K562 (cell line): ENCODE measurements around the gene ANKFN1. TPM values are rescaled to one million over a fixed set of nuclear protein-coding genes. Genes with fewer than 3 reads are reported as not detected.

Source experiments
- ATAC-seq: fragments of 200-7000 bp; cut with Tn5 transposase; 3 replicates; pipeline ENCODE4 v1.9.1; 2020; ENCODE audit warnings: moderate library complexity
- BruUV-seq: library from RNA; stranded (reverse); fragments of 400-500 nt; replicated peaks from 2 replicates; lab custom pipeline; 2021; lab: Mats Ljungman, UMichigan
- CTCF ChIA-PET: fragments of 300-600 bp; formaldehyde crosslinking; extraction: SDS; loops from one replicate; lab custom pipeline; 2021; ENCODE audit warnings: low intra/inter-chr PET ratio; lab: Yijun Ruan, JAX
- POLR2A ChIA-PET: fragments of 300-600, 350-650 bp; sonication (Branson Sonifier 250); formaldehyde crosslinking; extraction: SDS; loops from one replicate; lab custom pipeline; 2021; ENCODE audit warnings: antibody characterized with exemption, inconsistent platforms; lab: Yijun Ruan, JAX
- DNase-seq, 4 experiments: peaks; one replicate each; pipeline versions ENCODE4 v3.0.0 to v3.0.0-alpha.2; 2011 to 2018; ENCODE audit warnings: low spot score in 3 of 4, mixed read lengths in 3 of 4; ENCODE audit errors: extremely low read depth in 1 of 4
- FAIRE-seq: peaks from 2 replicates; lab custom pipeline; 2011; peaks lifted over from hg19 to GRCh38; lab: Jason Lieb, UNC
- H2AFZ ChIP-seq: 2 replicates; pipeline ENCODE4 v1.6.0; 2011; ENCODE audit warnings: low read depth, low read length, control low read depth, inconsistent platforms
- H3K27ac ChIP-seq: fragments of 200-600 bp; 3 replicates; pipeline ENCODE4 v1.8.0; 2011; ENCODE audit warnings: low read depth, mild to moderate bottlenecking, control low read depth, inconsistent platforms, low read length, moderate library complexity, mixed read lengths; ENCODE audit errors: extremely low read depth
- H3K27me3 ChIP-seq, 2 experiments: fragments of 300-600 bp in 1 of 2; 2 replicates in 1 of 2; 3 replicates in 1 of 2; pipeline versions ENCODE4 v1.6.0 to v1.8.0; 2011; ENCODE audit warnings: inconsistent platforms in 2 of 2, low read length in 2 of 2, mild to moderate bottlenecking in 1 of 2, mixed read lengths in 1 of 2, moderate library complexity in 1 of 2; ENCODE audit not compliant: control insufficient read depth in 2 of 2, insufficient read depth in 2 of 2
- H3K36me3 ChIP-seq: fragments of 300-600 bp; 3 replicates; pipeline ENCODE4 v1.8.0; 2011; ENCODE audit warnings: mild to moderate bottlenecking, low read length, inconsistent platforms; ENCODE audit not compliant: control insufficient read depth, insufficient read depth
- H3K4me1 ChIP-seq, 2 experiments: fragments of 200-600 bp in 1 of 2; replicated peaks in 1 of 2; 2 replicates in 1 of 2; 3 replicates in 1 of 2; pipeline versions ENCODE4 v1.5.1 to v1.8.0; 2011; ENCODE audit warnings: inconsistent platforms in 2 of 2, low read length in 2 of 2, mild to moderate bottlenecking in 1 of 2, mixed read lengths in 1 of 2, moderate library complexity in 1 of 2; ENCODE audit not compliant: control insufficient read depth in 2 of 2, insufficient read depth in 2 of 2
- H3K4me2 ChIP-seq: 2 replicates; pipeline ENCODE4 v1.6.1; 2011; ENCODE audit warnings: low read length, control low read depth, inconsistent platforms, mixed read lengths; ENCODE audit not compliant: insufficient read depth
- H3K4me3 ChIP-seq: fragments of 200-600 bp; sonication (generic), shearing (Covaris generic); 2 replicates; pipeline ENCODE4 v1.5.1; 2016; ENCODE audit warnings: control low read depth, inconsistent platforms
- H3K79me2 ChIP-seq: fragments of 200-600 bp; 3 replicates; pipeline ENCODE4 v1.8.0; 2011; ENCODE audit warnings: low read length, inconsistent platforms; ENCODE audit not compliant: control insufficient read depth, insufficient read depth
- H3K9ac ChIP-seq, 2 experiments: 2 replicates each; pipeline versions ENCODE4 v1.6.0 to v1.6.1; 2011; ENCODE audit warnings: low read depth in 2 of 2, low read length in 2 of 2, control low read depth in 1 of 2, inconsistent platforms in 1 of 2, mild to moderate bottlenecking in 1 of 2, mixed read lengths in 1 of 2; ENCODE audit not compliant: insufficient read depth in 1 of 2
- H3K9me1 ChIP-seq: one replicate; pipeline ENCODE4 v1.6.0; 2011; ENCODE audit warnings: inconsistent platforms, mild to moderate bottlenecking, low read length, moderate library complexity; ENCODE audit not compliant: control insufficient read depth, insufficient read depth
- H3K9me3 ChIP-seq: replicated peaks from 2 replicates; pipeline ENCODE4 v1.5.1; 2011; ENCODE audit warnings: low read depth, low read length, inconsistent platforms; ENCODE audit not compliant: control insufficient read depth, insufficient read depth
- H4K20me1 ChIP-seq: replicated peaks from 2 replicates; pipeline ENCODE4 v1.6.1; 2011; ENCODE audit warnings: low read length, inconsistent platforms, mixed read lengths; ENCODE audit not compliant: control insufficient read depth, insufficient read depth
- CBX3 ChIP-seq, 2 experiments: IDR thresholded peaks; 1 replicate in 1 of 2; 2 replicates in 1 of 2; pipeline ENCODE4 v1.6.1; 2012; ENCODE audit warnings: inconsistent platforms in 2 of 2, low read length in 2 of 2, borderline replicate concordance in 1 of 2, control low read depth in 1 of 2
- HBP1 ChIP-seq: fragments of 450-650 bp; formaldehyde crosslinking; IDR thresholded peaks from 2 replicates; pipeline ENCODE4 v1.4.0; 2022; ENCODE audit warnings: missing genetic modification characterization
- KLF6 ChIP-seq: fragments of 250-450 bp; sonication (Bioruptor Pico); IDR thresholded peaks from 2 replicates; pipeline ENCODE4 v1.4.0; 2020; ENCODE audit warnings: mild to moderate bottlenecking, moderate library complexity, borderline replicate concordance
- MXD1 ChIP-seq: fragments of 250-450 bp; sonication (Bioruptor Pico); IDR thresholded peaks from 2 replicates; pipeline ENCODE4 v1.8.0; 2021; ENCODE audit warnings: borderline replicate concordance, mild to moderate bottlenecking, moderate library complexity; ENCODE audit not compliant: poor library complexity, severe bottlenecking
- NR2C1 ChIP-seq, 2 experiments: fragments of 450-650 bp; IDR thresholded peaks; 2 replicates each; pipeline ENCODE4 v1.6.1; 2017; ENCODE audit warnings: mild to moderate bottlenecking in 2 of 2, antibody characterized with exemption in 1 of 2, inconsistent platforms in 1 of 2, missing compliant biosample characterization in 1 of 2, missing genetic modification characterization in 1 of 2
- TRIM24 ChIP-seq, 2 experiments: fragments of 450-650 bp; IDR thresholded peaks; 2 replicates each; pipeline ENCODE4 v1.6.1; 2016
- ZBTB33 ChIP-seq: sonication (generic); formaldehyde crosslinking; IDR thresholded peaks from 2 replicates; pipeline ENCODE4 v1.8.1; 2023; ENCODE audit warnings: mild to moderate bottlenecking, missing genetic modification reagents
- WGBS: fragments of 100-300 bp; shearing (Covaris generic); methylation state at CpG from one replicate; pipeline ENCODE4 v1.1.6; 2016; ENCODE audit warnings: low coverage, mixed read lengths; ENCODE audit not compliant: insufficient coverage; ENCODE audit errors: missing lambda C conversion rate; 5-methylcytosine and 5-hydroxymethylcytosine counted together
- in situ Hi-C: fragments of 300-500 bp; cut with MboI; formaldehyde crosslinking; loops from 4 replicates; pipeline ENCODE4 v1.15.0; 2018; ENCODE audit warnings: inconsistent platforms, mixed read lengths
- intact Hi-C: fragments of 100-400 bp; cut with micrococcal nuclease; formaldehyde crosslinking; loops from 2 replicates; pipeline ENCODE4 v1.14.2; 2022
- polyA plus RNA-seq, 8 experiments: library from polyadenylated mRNA; depleted of rRNA in 4 of 8; stranded (reverse) in 5 of 8; unstranded in 3 of 8; fragments of >200 nt; fragmentation: Nextera tagmentation in 2 of 8; fragmentation: Illumina TruSeq in 1 of 8; extraction: Ambion mirVana in 2 of 8; extraction: Trizol in 1 of 8; gene quantifications; 2 replicates each; pipeline versions ENCODE4 v1.2.1 to v1.2.3, GENCODE V29; 2011 to 2014; ENCODE audit warnings: inconsistent platforms in 1 of 8, missing spikeins in 1 of 8
- total RNA-seq, 7 experiments: library from RNA; depleted of rRNA in 6 of 7; stranded (reverse); fragments of >200 nt in 6 of 7; fragmentation: Illumina TruSeq in 2 of 7; extraction: Trizol in 2 of 7; gene quantifications; 2 replicates each; pipeline versions ENCODE4 v1.2.1 to v1.2.3, GENCODE V29; 2011 to 2021; ENCODE audit warnings: low replicate concordance in 1 of 7
- TF ChIP-seq, protein P1 (sequence below), 2 experiments: fragments of 450-650 bp in 1 of 2; sonication (generic) in 1 of 2; formaldehyde crosslinking; conservative IDR thresholded peaks; 2 replicates each; pipeline versions ENCODE4 v1.4.0 to v1.8.1; 2020 to 2022; ENCODE audit warnings: mild to moderate bottlenecking in 1 of 2, missing genetic modification reagents in 1 of 2
- TF ChIP-seq, protein P2 (sequence below): fragments of 450-650 bp; IDR thresholded peaks from 2 replicates; pipeline ENCODE4 v1.7.0; 2016; ENCODE audit warnings: borderline replicate concordance

Gene ANKFN1
- total and polyA plus RNA-seq, 9 of the 15 experiments (the other 6 are each of a cell fraction or from before 2014, with no cell fraction given): 0.04 to 0.39 (median 0.15) TPM; not detected in 1

DNA sequence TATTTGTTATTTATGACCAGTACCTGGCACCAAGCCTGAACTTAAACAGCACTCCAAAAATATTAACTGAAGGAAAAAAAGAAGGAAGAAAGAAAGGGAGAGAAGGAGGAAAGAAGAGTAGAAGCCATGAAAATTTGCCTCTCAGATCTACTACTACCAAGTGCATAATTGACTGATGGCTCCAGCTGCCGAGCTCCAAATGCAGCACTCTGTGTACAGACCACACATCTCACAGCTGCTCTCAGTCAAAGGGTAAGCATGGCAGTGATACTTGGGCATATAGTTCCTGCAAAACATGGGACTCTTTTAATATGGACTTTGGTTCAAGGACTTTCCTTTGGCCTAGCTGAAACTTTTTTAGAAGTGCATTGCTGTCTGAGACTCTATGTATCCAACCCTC lies 396.2 kb downstream of the ANKFN1 start:
- H3K9ac ChIP-seq: no peak overlapping the region
- no peak for DNase-seq
- H3K9me1 ChIP-seq: no peaks in the 10 kb centered on the region
- TF ChIP-seq TRIM24 (IDR thresholded peaks at IDR 0.05) (no peak), KLF6 (CRISPR knock-in tag) (no peak), NR2C1 (IDR thresholded peaks at IDR 0.05) (no peak), NR2C1 (tag; IDR thresholded peaks at IDR 0.05) (no peak), MXD1 (no peak), HBP1 (CRISPR knock-in tag) (no peak), ZBTB33 (no peak), CBX3 (IDR thresholded peaks at IDR 0.05; ENCODE audit: borderline replicate concordance in 1 of 2, low read length in 2 of 2) (no peak)
- TF ChIP-seq, protein P1, sequence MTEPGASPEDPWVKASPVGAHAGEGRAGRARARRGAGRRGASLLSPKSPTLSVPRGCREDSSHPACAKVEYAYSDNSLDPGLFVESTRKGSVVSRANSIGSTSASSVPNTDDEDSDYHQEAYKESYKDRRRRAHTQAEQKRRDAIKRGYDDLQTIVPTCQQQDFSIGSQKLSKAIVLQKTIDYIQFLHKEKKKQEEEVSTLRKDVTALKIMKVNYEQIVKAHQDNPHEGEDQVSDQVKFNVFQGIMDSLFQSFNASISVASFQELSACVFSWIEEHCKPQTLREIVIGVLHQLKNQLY (CRISPR knock-in tag; conservative IDR thresholded peaks at IDR 0.05): no peak
- TF ChIP-seq, protein P2, sequence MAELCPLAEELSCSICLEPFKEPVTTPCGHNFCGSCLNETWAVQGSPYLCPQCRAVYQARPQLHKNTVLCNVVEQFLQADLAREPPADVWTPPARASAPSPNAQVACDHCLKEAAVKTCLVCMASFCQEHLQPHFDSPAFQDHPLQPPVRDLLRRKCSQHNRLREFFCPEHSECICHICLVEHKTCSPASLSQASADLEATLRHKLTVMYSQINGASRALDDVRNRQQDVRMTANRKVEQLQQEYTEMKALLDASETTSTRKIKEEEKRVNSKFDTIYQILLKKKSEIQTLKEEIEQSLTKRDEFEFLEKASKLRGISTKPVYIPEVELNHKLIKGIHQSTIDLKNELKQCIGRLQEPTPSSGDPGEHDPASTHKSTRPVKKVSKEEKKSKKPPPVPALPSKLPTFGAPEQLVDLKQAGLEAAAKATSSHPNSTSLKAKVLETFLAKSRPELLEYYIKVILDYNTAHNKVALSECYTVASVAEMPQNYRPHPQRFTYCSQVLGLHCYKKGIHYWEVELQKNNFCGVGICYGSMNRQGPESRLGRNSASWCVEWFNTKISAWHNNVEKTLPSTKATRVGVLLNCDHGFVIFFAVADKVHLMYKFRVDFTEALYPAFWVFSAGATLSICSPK: no peak
- TF ChIP-seq, all 486 proteins: peak for 0
- no peak for ATAC-seq
- no peak for FAIRE-seq
- no peak overlapping the region for H3K27ac ChIP-seq
- ChIA-PET POLR2A (no interaction called here), CTCF (no interaction called here)
- intact Hi-C loops (no loop called here), in situ Hi-C loops (no loop called here)
- WGBS: 0% methylated on average over 1 of the region's 1 CpG
- BruUV-seq: no TSS peak
- H3K27me3 ChIP-seq: no peaks in the 10 kb centered on the region
- H3K4me1 ChIP-seq: no peaks in the 10 kb centered on the region
- H3K79me2 ChIP-seq: no peaks in the 10 kb centered on the region
- no peak overlapping the region for H2AFZ ChIP-seq
- H4K20me1 ChIP-seq: no peaks in the 10 kb centered on the region
- no peaks in the 10 kb centered on the region for H3K9me3 ChIP-seq
- no peak overlapping the region for H3K4me2 ChIP-seq
- no peak overlapping the region for H3K4me3 ChIP-seq
- no peaks in the 10 kb centered on the region for H3K36me3 ChIP-seq
